GM18861 (cell line): ENCODE measurements around the gene NHSL2.

ENCODE experiments used
- ATAC-seq: cut with Tn5 transposase; IDR thresholded peaks from one replicate; pipeline ENCODE4 v1.9.1; 2021; ENCODE audit not compliant: unreplicated experiment

Gene NHSL2

GRCh38 chrX:71989768-71990426, 79.3 kb downstream of the NHSL2 start:
- no peak for ATAC-seq

DNA sequence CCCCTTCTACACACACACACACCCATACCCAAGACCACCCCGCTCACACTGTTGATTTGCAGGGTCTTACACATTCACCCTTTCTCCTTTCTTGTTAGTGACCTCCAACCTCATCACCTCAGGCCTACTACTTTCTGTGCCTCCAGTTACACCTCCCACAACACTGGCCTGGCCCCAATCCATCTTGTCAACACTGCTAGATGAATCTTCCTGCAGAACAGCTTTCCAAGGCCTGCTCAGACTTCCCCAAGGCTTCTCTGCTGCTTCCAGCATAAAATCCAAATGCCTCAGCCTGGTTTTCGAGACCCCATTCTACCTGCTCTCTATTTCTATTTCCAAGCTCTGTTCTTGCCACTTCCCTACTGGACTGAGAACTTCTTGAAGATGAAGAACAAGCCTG, 79.9 kb downstream of the NHSL2 start:
- ATAC-seq: no peak

DNA sequence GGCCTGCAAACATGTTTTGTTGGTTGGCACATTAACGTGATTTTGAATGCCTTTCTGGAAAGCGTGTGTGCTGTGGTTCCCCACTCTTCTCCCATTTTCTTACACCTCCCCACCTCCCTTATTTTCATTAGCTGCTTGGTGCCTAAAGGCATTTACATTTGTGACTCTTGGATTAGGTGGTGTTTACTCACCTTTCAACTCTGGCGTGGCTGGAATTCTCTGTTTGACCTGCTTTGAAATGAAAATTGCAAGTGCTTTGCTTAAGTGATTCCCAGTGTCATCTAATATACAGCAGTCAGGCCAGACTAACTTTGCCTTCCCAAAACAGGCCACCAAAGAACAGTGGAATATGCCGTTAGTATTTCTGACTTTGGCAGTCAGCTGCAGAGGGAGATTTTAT, 80.5 kb downstream of the NHSL2 start:
- no peak for ATAC-seq

DNA sequence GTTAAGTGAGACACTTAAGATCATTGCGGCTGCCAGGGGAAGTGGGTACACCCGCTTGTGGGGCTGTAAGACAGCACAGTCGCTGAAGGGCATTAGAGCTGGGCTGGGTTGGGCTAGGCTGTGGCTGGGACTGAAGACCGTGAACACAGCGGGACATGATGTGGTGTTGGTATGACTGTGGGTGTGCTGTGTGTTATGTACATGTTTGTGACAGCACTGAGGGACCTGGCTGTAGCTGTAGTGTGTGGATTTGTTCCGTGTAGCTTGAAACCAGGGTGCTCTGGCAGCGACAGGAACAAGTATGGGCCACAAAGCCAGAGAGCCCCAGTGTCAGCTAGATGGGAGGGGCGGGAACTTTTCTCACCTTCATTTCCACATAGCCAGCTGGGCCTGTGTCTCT, 82.1 kb downstream of the NHSL2 start:
- no peak for ATAC-seq

DNA sequence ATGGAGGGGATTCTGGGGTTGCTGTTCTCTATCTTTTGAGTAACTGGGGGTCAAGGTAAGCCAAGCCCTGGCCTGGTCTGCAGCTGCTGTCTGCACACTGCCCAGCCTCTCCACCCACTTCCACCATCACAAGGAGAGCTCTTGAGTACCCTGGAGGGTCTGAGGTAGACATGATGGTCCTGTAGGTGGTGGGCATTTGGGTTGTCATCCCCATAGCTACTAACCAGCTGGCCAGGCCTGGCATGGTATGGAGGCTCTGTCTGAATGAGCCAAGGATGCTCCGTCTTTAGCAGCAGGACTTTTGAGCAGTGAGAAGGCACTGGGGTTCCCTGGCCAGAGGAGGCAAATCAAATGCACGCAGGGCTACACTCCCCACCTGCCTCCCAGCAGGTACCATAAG, 82.7 kb downstream of the NHSL2 start:
- ATAC-seq: no peak

GRCh38 chrX:71994601-71995000, 84.0 kb downstream of the NHSL2 start:
- no peak for ATAC-seq

GRCh38 chrX:71995122-71995521, 84.5 kb downstream of the NHSL2 start:
- ATAC-seq: no peak

GRCh38 chrX:71996136-71996535, 85.5 kb downstream of the NHSL2 start:
- no peak for ATAC-seq

- ATAC-seq: no peak
Measured at GRCh38 chrX:71996826-71997225, 86.2 kb downstream of the NHSL2 start.

DNA sequence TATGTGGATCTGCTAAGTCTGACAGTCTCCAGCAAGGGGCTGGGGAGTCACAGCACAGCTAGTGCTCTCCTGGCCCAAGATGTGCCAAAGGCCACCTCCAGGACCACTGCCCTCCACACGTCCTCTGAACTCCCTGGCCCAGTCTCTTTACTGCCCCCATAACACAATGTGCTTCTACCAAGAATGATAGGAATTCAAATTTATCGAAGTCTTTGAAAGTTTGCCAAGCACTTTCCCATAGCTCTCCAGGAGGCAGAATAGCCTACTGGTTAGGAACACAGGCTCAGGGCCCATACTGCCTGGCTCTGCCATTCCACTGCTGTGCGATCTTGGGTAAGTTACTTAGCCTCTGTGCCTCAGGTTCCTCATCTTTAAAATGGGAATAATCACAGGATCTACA, 86.7 kb downstream of the NHSL2 start:
- ATAC-seq: no peak

- ATAC-seq: no peak
Measured at GRCh38 chrX:71998836-71999509, 88.3 kb downstream of the NHSL2 start.

DNA sequence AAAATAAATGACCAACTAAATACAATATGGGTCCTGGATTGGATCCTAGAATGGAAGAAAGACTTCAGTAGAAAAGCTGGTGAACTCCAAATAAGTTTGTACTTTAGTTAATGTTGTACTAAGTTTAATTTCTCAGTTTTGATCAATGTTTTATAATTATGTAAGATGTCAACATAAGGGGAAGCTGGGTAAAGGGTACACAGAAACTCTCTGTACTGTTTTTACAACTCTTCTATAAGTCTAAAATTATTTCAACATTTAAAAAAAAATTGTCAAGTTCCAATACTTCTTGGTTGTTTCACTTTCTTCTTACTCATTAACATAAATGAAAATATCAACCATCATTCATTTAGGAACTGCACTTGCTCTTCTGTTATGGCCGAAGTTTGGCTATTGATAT, 88.9 kb downstream of the NHSL2 start:
- no peak for ATAC-seq

- no peak for ATAC-seq
Measured at GRCh38 chrX:72001471-72001870, 90.8 kb downstream of the NHSL2 start.

- ATAC-seq: no peak
Measured at GRCh38 chrX:72001906-72002305, 91.3 kb downstream of the NHSL2 start.

DNA sequence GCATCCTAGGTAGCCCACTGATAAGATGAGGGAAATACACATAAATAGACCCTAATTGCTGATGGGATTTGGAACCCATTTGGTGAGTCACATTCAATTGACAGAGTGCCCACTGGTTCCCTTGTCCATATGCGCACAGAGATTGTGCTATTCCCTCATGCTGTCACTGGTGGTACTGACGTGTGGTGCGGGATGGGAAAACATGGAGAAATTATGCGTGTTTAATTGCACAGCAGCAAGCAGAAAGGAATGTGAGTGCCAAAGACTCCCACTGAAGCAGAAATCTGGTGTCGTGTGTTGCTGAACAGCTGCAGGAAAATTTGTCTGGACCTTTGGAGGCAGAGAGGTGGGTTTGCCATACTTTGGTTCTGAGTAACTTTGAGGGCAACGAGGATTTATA, 92.2 kb downstream of the NHSL2 start:
- no peak for ATAC-seq

GRCh38 chrX:72003811-72004750, 93.4 kb downstream of the NHSL2 start:
- ATAC-seq: no peak

GRCh38 chrX:72005046-72005445, 94.4 kb downstream of the NHSL2 start:
- no peak for ATAC-seq

GRCh38 chrX:72006461-72006860, 95.8 kb downstream of the NHSL2 start:
- ATAC-seq: no peak

- ATAC-seq: no peak
Measured at GRCh38 chrX:72009731-72010130, 99.1 kb downstream of the NHSL2 start.

DNA sequence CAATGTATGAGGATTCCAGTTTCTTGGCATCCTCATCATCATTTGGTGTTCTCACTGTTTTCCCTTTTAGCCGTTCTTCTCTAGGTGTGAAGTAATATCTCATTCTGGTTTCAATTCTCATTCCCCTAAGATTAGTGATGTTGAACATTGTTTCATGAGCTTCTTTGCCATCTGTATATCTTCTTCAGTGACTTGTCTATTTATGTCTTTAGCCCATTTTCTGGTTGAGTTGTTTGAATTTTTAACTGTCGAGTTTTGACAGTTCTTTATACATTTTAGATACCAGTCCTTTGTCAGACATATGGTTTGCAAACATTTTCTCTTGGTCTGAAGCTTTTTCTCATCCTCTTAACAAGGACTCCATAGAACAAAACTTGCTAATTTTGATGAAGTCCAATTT, 101.1 kb downstream of the NHSL2 start:
- ATAC-seq: no peak

DNA sequence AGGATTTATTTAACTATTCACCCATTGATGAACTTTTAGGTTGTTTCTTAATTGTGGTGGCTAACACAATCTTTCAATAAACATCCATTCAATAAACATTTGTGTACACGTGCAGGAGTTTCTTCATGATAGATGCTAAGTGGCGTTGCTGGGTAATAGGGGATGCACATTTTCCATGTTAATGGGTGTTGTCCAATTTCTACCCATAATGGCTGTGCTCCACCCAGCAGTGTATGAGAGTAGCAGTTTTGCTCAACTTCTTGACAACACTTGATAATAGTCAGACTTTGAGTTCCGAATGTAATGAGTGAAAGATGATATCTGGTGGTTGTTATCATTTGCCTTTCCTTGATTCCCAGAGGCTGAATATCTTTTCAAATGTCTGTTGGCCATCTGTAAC, 104.7 kb downstream of the NHSL2 start:
- no peak for ATAC-seq
